Activated CD4-positive, alpha-beta T cell treated with anti-CD3 and anti-CD28 coated beads, Interleukin-2, amount 50 U/mL, for 24 hours (primary cell): ENCODE results near the gene RHOB.
"Not testable (repeated sequence)": the region's sequence is repeated elsewhere in the genome, so short reads cannot be mapped to it uniquely, and the experiment has no call there.

Experiments
- DNase-seq, 2 donors: peaks; one replicate each; pipeline ENCODE4 v3.0.0-alpha.2; 2020; ENCODE audit warnings: low read depth in 1 of 2, low spot score in 1 of 2

RHOB gene

GRCh38 chr2:20422402-20423271, 24.2 kb upstream of the RHOB start:
- no peak for DNase-seq

GRCh38 chr2:20423359-20423758, 23.5 kb upstream of the RHOB start:
- no peak for DNase-seq

GRCh38 chr2:20423847-20424246, 23.0 kb upstream of the RHOB start:
- no peak for DNase-seq

- no peak for DNase-seq
Observed at GRCh38 chr2:20424300-20425290, 22.3 kb upstream of the RHOB start.

- no peak for DNase-seq
Observed at GRCh38 chr2:20425371-20425881, 21.4 kb upstream of the RHOB start.

GRCh38 chr2:20425884-20426283, 21.0 kb upstream of the RHOB start:
- DNase-seq = no peak

GRCh38 chr2:20427931-20428526, 18.8 kb upstream of the RHOB start:
- DNase-seq = no peak

GRCh38 chr2:20428717-20429490, 18.0 kb upstream of the RHOB start:
- no peak for DNase-seq

- DNase-seq = no peak
Observed at GRCh38 chr2:20429528-20429927, 17.3 kb upstream of the RHOB start.

GRCh38 chr2:20430035-20430434, 16.8 kb upstream of the RHOB start:
- DNase-seq = no peak

GRCh38 chr2:20430461-20431300, 16.2 kb upstream of the RHOB start:
- DNase-seq = peak in 1 of 2 donors; percentile 23

GRCh38 chr2:20431301-20431698, 15.6 kb upstream of the RHOB start:
- DNase-seq = no peak

- no peak for DNase-seq
Observed at GRCh38 chr2:20431772-20432171, 15.1 kb upstream of the RHOB start.

GRCh38 chr2:20432714-20433113, 14.2 kb upstream of the RHOB start:
- no peak for DNase-seq

GRCh38 chr2:20433249-20433648, 13.6 kb upstream of the RHOB start:
- no peak for DNase-seq

- no peak for DNase-seq
Observed at GRCh38 chr2:20433946-20434553, 12.8 kb upstream of the RHOB start.

GRCh38 chr2:20434588-20435294, 12.1 kb upstream of the RHOB start:
- DNase-seq = no peak

- not testable (repeated sequence) for DNase-seq
Observed at GRCh38 chr2:20435456-20435855, 11.4 kb upstream of the RHOB start.
